Measurements from ENCODE around the gene DLST.
A peak's percentile ranks its signal among the peaks of the same experiment; 100 is the strongest.

The DLST gene

GRCh38 chr14:74912801-74913200 is 31.1 kb downstream of the DLST start:
- Mint-ChIP-seq H3K27ac (no peak overlapping the region), H3K4me1 (peaks cover 38% of the 10 kb centered on the region), H3K4me3 (no peak overlapping the region), H3K36me3 (ENCODE audit: low read depth) (no peaks in the 10 kb centered on the region), H3K9me3 (no peaks in the 10 kb centered on the region), H3K27me3 (ENCODE audit: low read depth, poor library complexity) (peaks cover 2% of the 10 kb centered on the region)
- no peak for DNase-seq
- TF ChIP-seq CTCF (IDR thresholded peaks at IDR 0.05): no peak

- Mint-ChIP-seq H3K4me3 (no peak overlapping the region), H3K27ac (no peak overlapping the region), H3K36me3 (ENCODE audit: low read depth) (no peaks in the 10 kb centered on the region), H3K9me3 (no peaks in the 10 kb centered on the region), H3K27me3 (ENCODE audit: low read depth, poor library complexity) (peaks cover 2% of the 10 kb centered on the region), H3K4me1 (peaks cover 32% of the 10 kb centered on the region)
- DNase-seq: no peak
- TF ChIP-seq CTCF (IDR thresholded peaks at IDR 0.05): no peak
These were observed 31.7 kb downstream of the DLST start for GRCh38 chr14:74913393-74913910.

GRCh38 chr14:74913986-74914573 is 32.4 kb downstream of the DLST start:
- peaks cover 26% of the 10 kb centered on the region for H3K4me1 Mint-ChIP-seq
- peak; percentile 56 for DNase-seq
- no peak overlapping the region for H3K4me3 Mint-ChIP-seq
- H3K9me3 Mint-ChIP-seq: no peaks in the 10 kb centered on the region
- H3K27me3 Mint-ChIP-seq (ENCODE audit: low read depth, poor library complexity): peaks cover 2% of the 10 kb centered on the region
- no peak overlapping the region for H3K27ac Mint-ChIP-seq
- TF ChIP-seq CTCF (IDR thresholded peaks at IDR 0.05): peak; percentile 53
- H3K36me3 Mint-ChIP-seq (ENCODE audit: low read depth): no peaks in the 10 kb centered on the region

- DNase-seq: no peak
- Mint-ChIP-seq H3K27me3 (ENCODE audit: low read depth, poor library complexity) (peaks cover 2% of the 10 kb centered on the region), H3K4me3 (no peak overlapping the region), H3K4me1 (peaks cover 23% of the 10 kb centered on the region), H3K27ac (no peak overlapping the region), H3K36me3 (ENCODE audit: low read depth) (no peaks in the 10 kb centered on the region), H3K9me3 (no peaks in the 10 kb centered on the region)
- TF ChIP-seq CTCF (IDR thresholded peaks at IDR 0.05): no peak
These were observed 33.7 kb downstream of the DLST start for GRCh38 chr14:74915426-74915825.

- no peaks in the 10 kb centered on the region for H3K9me3 Mint-ChIP-seq
- TF ChIP-seq CTCF (IDR thresholded peaks at IDR 0.05): no peak
- H3K4me3 Mint-ChIP-seq: no peak overlapping the region
- H3K27ac Mint-ChIP-seq: no peak overlapping the region
- peaks cover 22% of the 10 kb centered on the region for H3K4me1 Mint-ChIP-seq
- no peak for DNase-seq
- H3K36me3 Mint-ChIP-seq (ENCODE audit: low read depth): no peaks in the 10 kb centered on the region
- H3K27me3 Mint-ChIP-seq (ENCODE audit: low read depth, poor library complexity): peaks cover 6% of the 10 kb centered on the region
These were observed 34.1 kb downstream of the DLST start for GRCh38 chr14:74915826-74916225.

GRCh38 chr14:74917178-74917543 is 35.4 kb downstream of the DLST start:
- H3K36me3 Mint-ChIP-seq (ENCODE audit: low read depth): no peaks in the 10 kb centered on the region
- no peak for DNase-seq
- H3K27ac Mint-ChIP-seq: no peak overlapping the region
- peaks cover 10% of the 10 kb centered on the region for H3K27me3 Mint-ChIP-seq (ENCODE audit: low read depth, poor library complexity)
- H3K9me3 Mint-ChIP-seq: no peaks in the 10 kb centered on the region
- no peak overlapping the region for H3K4me3 Mint-ChIP-seq
- peaks cover 22% of the 10 kb centered on the region for H3K4me1 Mint-ChIP-seq
- no peak for TF ChIP-seq CTCF (IDR thresholded peaks at IDR 0.05)

Data from nephron progenitor cell (in vitro differentiated cells).